Measurements from ENCODE around the gene GFER. TPM values are rescaled to one million over a fixed set of nuclear protein-coding genes. Genes with fewer than 3 reads are reported as not detected.

Gene GFER
- total and polyA plus RNA-seq, 2 of the 8 experiments (the other 6 are each of a cell fraction or from before 2014, with no cell fraction given), result 17.7 to 37.9 TPM

DNA sequence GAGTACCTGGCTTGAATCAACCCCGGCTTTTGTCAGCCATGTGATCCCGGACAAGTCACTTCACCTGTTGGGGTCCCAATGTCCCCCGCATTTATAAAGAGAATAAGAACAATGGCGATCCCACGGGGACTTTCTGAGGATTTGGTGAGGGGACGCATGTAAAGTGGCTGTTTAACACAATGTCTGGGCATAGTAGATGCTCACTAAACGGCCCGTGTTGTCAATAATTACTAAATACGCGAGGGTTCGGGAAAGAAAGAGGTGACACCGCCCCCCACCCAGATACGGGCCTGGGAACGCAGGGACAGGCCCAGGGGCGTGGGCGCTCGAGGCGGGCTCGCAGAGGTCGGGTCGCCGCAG lies 7.6 kb downstream of the GFER start:
- peak overlapping the region; percentile 83 to 91 for H3K4me2 ChIP-seq (ENCODE audit: insufficient read depth in 1 of 2, low read depth in 2 of 2, low read length in 2 of 2)
- H2BK12ac ChIP-seq (ENCODE audit: low read depth, low read length), result no peak overlapping the region
- peaks cover 0 to 24% (median 18%) of the 10 kb centered on the region in 4 experiments; a peak in 6 of 7 replicates for H3K4me1 ChIP-seq (replicated peaks in 1 of 4; ENCODE audit: control insufficient read depth in 3 of 4, insufficient read depth in 4 of 4, low read length in 3 of 4)
- no peak overlapping the region for H3K56ac ChIP-seq (replicated peaks; ENCODE audit: insufficient read length, low read depth, low read length)
- H3K79me1 ChIP-seq (ENCODE audit: low read depth, low read length), result no peaks in the 10 kb centered on the region
- TF ChIP-seq TCF12 (IDR thresholded peaks at IDR 0.05; ENCODE audit: low read depth, low read length) (no peak), HDAC2 (IDR thresholded peaks at IDR 0.05; ENCODE audit: borderline replicate concordance in 1 of 2, low read depth in 2 of 2, low read length in 2 of 2) (0 out of 4 replicates have a peak, but pooled peaks of 1 of the 2 experiments have one; percentile 26), KDM4A (IDR thresholded peaks at IDR 0.05; ENCODE audit: low read depth, low read length, severe bottlenecking) (peak; percentile 3)
- H3K27ac ChIP-seq (ENCODE audit: low read depth, low read length), result no peak overlapping the region
- no peak overlapping the region; the same call in 1 of the 2 replicates for H2BK5ac ChIP-seq (ENCODE audit: low read depth, low read length)
- no peak overlapping the region; the same call in 1 of the 2 replicates for H2BK15ac ChIP-seq (ENCODE audit: low read length)
- no peak overlapping the region for H3K4ac ChIP-seq (replicated peaks; ENCODE audit: insufficient read length, low read depth, low read length)
- no peak overlapping the region for H3K23ac ChIP-seq (ENCODE audit: insufficient read length)
- H4K20me1 ChIP-seq (replicated peaks in 1 of 2; ENCODE audit: control insufficient read depth in 1 of 2, insufficient read depth in 2 of 2, low read length in 2 of 2), result peaks cover 7 to 8% of the 10 kb centered on the region in 2 experiments
- H4K91ac ChIP-seq (replicated peaks; ENCODE audit: insufficient read length, low read length), result peak overlapping the region; percentile 74
- H3K36me3 ChIP-seq (ENCODE audit: control insufficient read depth in 2 of 4, insufficient read depth in 4 of 4, low read length in 3 of 4), result no peaks in the 10 kb centered on the region; a peak in 1 of 8 replicates
- H2BK20ac ChIP-seq (ENCODE audit: low read length), result peak overlapping the region; percentile 72; the same call in 1 of the 2 replicates
- no peak overlapping the region for H3K14ac ChIP-seq (ENCODE audit: insufficient read length)
- peak overlapping the region; percentile 36; the same call in 1 of the 2 replicates for H4K8ac ChIP-seq (ENCODE audit: extremely low read depth, insufficient read depth, low read length)
- POLR2A ChIA-PET (ENCODE audit: partially characterized antibody), result interaction anchor here (0.6 to 28.2 kb wide), 11 partner anchors 8 to 381 kb away, joined by 3 to 736 read pairs (median 7); partner anchors contain the start of genes GFER, NDUFB10, NOXO1 and NPW
- FAIRE-seq (no peak), DNase-seq (ENCODE audit: low read depth in 1 of 2, low spot score in 2 of 2) (no peak)
- peaks cover 22% of the 10 kb centered on the region; the same call in 1 of the 2 replicates for H3K23me2 ChIP-seq (ENCODE audit: low read depth, low read length)
- peaks cover 4 to 37% (median 24%) of the 10 kb centered on the region in 4 experiments for H3K27me3 ChIP-seq (replicated peaks in 1 of 4; ENCODE audit: control insufficient read depth in 3 of 4, extremely low read depth in 1 of 4, insufficient read depth in 3 of 4, low read length in 3 of 4)
- no peak overlapping the region for H2AK5ac ChIP-seq (ENCODE audit: low read depth, low read length)
- H3K9me3 ChIP-seq (ENCODE audit: insufficient read depth in 2 of 2, low read depth in 1 of 2, low read length in 1 of 2), result no peaks in the 10 kb centered on the region
- peak overlapping the region; percentile 60; the same call in 1 of the 2 replicates for H3K18ac ChIP-seq (ENCODE audit: extremely low read depth, low read length)
- no peak overlapping the region for H2BK120ac ChIP-seq (replicated peaks; ENCODE audit: low read depth, low read length)
- no peak overlapping the region for H3K9ac ChIP-seq (replicated peaks in 1 of 4; ENCODE audit: extremely low read depth in 1 of 4, low read depth in 3 of 4, low read length in 3 of 4)
- no peak overlapping the region for H4K5ac ChIP-seq (ENCODE audit: insufficient read length, low read depth, low read length)
- H2AFZ ChIP-seq (ENCODE audit: low read length), result no peak overlapping the region
- WGBS, 2 experiments (ENCODE audit: extremely low coverage in 1 of 2, insufficient coverage in 1 of 2, insufficient read length in 1 of 2, insufficient replicate concordance in 2 of 2, low coverage in 1 of 2, low lambda C conversion rate in 2 of 2, missing lambda C conversion rate in 1 of 2), result 24% methylated on average over 22 of the region's 22 CpGs; no CpG with 5 or more reads in 1 of the 2 experiments
- CTCF ChIA-PET (ENCODE audit: partially characterized antibody), result interaction anchor here (1.4 to 6.8 kb wide), 3 partner anchors 10 to 99 kb away, joined by 3 to 55 read pairs (median 5); partner anchors contain the start of gene NOXO1
- no peaks in the 10 kb centered on the region for H3K79me2 ChIP-seq (ENCODE audit: control insufficient read depth in 1 of 2, insufficient read depth in 2 of 2, low read length in 2 of 2)
- H3K4me3 ChIP-seq (ENCODE audit: extremely low read depth in 1 of 4, insufficient read depth in 2 of 4, low read depth in 3 of 4, low read length in 4 of 4), result peak overlapping the region; percentile 5 to 77 (median 22); a peak in 4 of 8 replicates
